Cerebellar nuclear complex (tissue), 1 donor: Measurements from ENCODE around the gene SRSF3.
A peak's percentile ranks its signal among the peaks of the same experiment; 100 is the strongest.
"Not testable (repeated sequence)": the region's sequence is repeated elsewhere in the genome, so short reads cannot be mapped to it uniquely, and the experiment has no call there.

Source experiments
- DNase-seq, 2 experiments: peaks; one replicate each; lab custom pipeline; 2025; lab: John Stamatoyannopoulos, UW

Gene SRSF3

GRCh38 chr6:36605143-36605542 lies 11.0 kb downstream of the SRSF3 start:
- no peak for DNase-seq

GRCh38 chr6:36605560-36606391 lies 11.6 kb downstream of the SRSF3 start:
- no peak for DNase-seq

GRCh38 chr6:36607305-36607682 lies 13.1 kb downstream of the SRSF3 start:
- not testable (repeated sequence) for DNase-seq

GRCh38 chr6:36607683-36608386 lies 13.7 kb downstream of the SRSF3 start:
- DNase-seq = no peak

- DNase-seq = no peak
These were observed 14.8 kb downstream of the SRSF3 start for GRCh38 chr6:36608788-36609563.

GRCh38 chr6:36609582-36609981 lies 15.4 kb downstream of the SRSF3 start:
- no peak for DNase-seq

GRCh38 chr6:36610041-36610955 lies 16.1 kb downstream of the SRSF3 start:
- DNase-seq = no peak

- no peak for DNase-seq
These were observed 16.8 kb downstream of the SRSF3 start for GRCh38 chr6:36610956-36611336.

- DNase-seq = not testable (repeated sequence)
These were observed 17.5 kb downstream of the SRSF3 start for GRCh38 chr6:36611679-36612078.

- DNase-seq = no peak
These were observed 18.0 kb downstream of the SRSF3 start for GRCh38 chr6:36612101-36612625.

- DNase-seq = no peak
These were observed 19.2 kb downstream of the SRSF3 start for GRCh38 chr6:36613200-36613995.

- no peak for DNase-seq
These were observed 21.0 kb downstream of the SRSF3 start for GRCh38 chr6:36615018-36615761.

- DNase-seq = peak in 1 of 2 experiments; percentile 51
These were observed 22.8 kb downstream of the SRSF3 start for GRCh38 chr6:36616893-36617521.

- no peak for DNase-seq
These were observed 24.5 kb downstream of the SRSF3 start for GRCh38 chr6:36618366-36619355.

GRCh38 chr6:36621371-36621855 lies 27.3 kb downstream of the SRSF3 start:
- DNase-seq = no peak

GRCh38 chr6:36622901-36623546 lies 28.9 kb downstream of the SRSF3 start:
- DNase-seq = no peak
